Astrocyte of the hippocampus (primary cell): Measurements from ENCODE around the gene LINS1.
"Not testable (repeated sequence)": the region's sequence is repeated elsewhere in the genome, so short reads cannot be mapped to it uniquely, and the experiment has no call there.

ENCODE experiments used
- DNase-seq: peaks from one replicate; pipeline ENCODE4 v3.0.0; 2011; ENCODE audit warnings: low read depth, low spot score

Gene LINS1

GRCh38 chr15:100601617-100602063, 344 bp downstream of the LINS1 start:
- DNase-seq: no peak

GRCh38 chr15:100601163-100601562, 821 bp downstream of the LINS1 start:
- peak; percentile 32 for DNase-seq

- no peak for DNase-seq
These were observed 3.3 kb downstream of the LINS1 start for GRCh38 chr15:100598655-100599054.

- no peak for DNase-seq
These were observed 4.1 kb downstream of the LINS1 start for GRCh38 chr15:100597862-100598261.

- no peak for DNase-seq
These were observed 5.2 kb downstream of the LINS1 start for GRCh38 chr15:100596792-100597191.

- DNase-seq: no peak
These were observed 6.0 kb downstream of the LINS1 start for GRCh38 chr15:100595964-100596363.

- DNase-seq: no peak
These were observed 8.6 kb downstream of the LINS1 start for GRCh38 chr15:100593431-100593830.

GRCh38 chr15:100592898-100593297, 9.1 kb downstream of the LINS1 start:
- peak; percentile 60 for DNase-seq

- no peak for DNase-seq
These were observed 10.1 kb downstream of the LINS1 start for GRCh38 chr15:100591835-100592234.

- DNase-seq: not testable (repeated sequence)
These were observed 10.8 kb downstream of the LINS1 start for GRCh38 chr15:100591163-100591562.

- peak; percentile 22 for DNase-seq
These were observed 13.2 kb downstream of the LINS1 start for GRCh38 chr15:100588638-100589242.

GRCh38 chr15:100580414-100580813, 21.6 kb downstream of the LINS1 start:
- DNase-seq: no peak

- no peak for DNase-seq
These were observed 28.5 kb downstream of the LINS1 start for GRCh38 chr15:100573526-100573925.

- DNase-seq: no peak
These were observed 29.5 kb downstream of the LINS1 start for GRCh38 chr15:100572362-100572983.

GRCh38 chr15:100571592-100572167, 30.3 kb downstream of the LINS1 start:
- no peak for DNase-seq

GRCh38 chr15:100570735-100571313, 31.2 kb downstream of the LINS1 start:
- no peak for DNase-seq

GRCh38 chr15:100570275-100570674, 31.7 kb downstream of the LINS1 start:
- no peak for DNase-seq

- DNase-seq: no peak
These were observed 32.6 kb downstream of the LINS1 start for GRCh38 chr15:100569391-100569790.

GRCh38 chr15:100566850-100567628, 34.9 kb downstream of the LINS1 start:
- DNase-seq: no peak

- no peak for DNase-seq
These were observed 36.4 kb downstream of the LINS1 start for GRCh38 chr15:100565591-100565990.

GRCh38 chr15:100560323-100560722, 41.7 kb downstream of the LINS1 start:
- no peak for DNase-seq

- no peak for DNase-seq
These were observed 42.7 kb downstream of the LINS1 start for GRCh38 chr15:100559330-100559729.
